HL-60 (cell line): Measurements from ENCODE around the gene ITPK1.

ENCODE experiments used
- DNase-seq, 2 experiments: peaks; one replicate each; pipeline ENCODE4 v3.0.0-alpha.2; 2010 to 2020; ENCODE audit warnings: low read depth in 1 of 2, low spot score in 1 of 2
- H3K27ac ChIP-seq: fragments of 250-450 bp; sonication (Bioruptor Pico); replicated peaks from 2 replicates; pipeline ENCODE4 v1.5.1; 2020; ENCODE audit warnings: mild to moderate bottlenecking, moderate library complexity
- H3K27me3 ChIP-seq: fragments of 250-450 bp; sonication (Bioruptor Pico); 2 replicates; pipeline ENCODE4 v1.5.1; 2021; ENCODE audit warnings: mild to moderate bottlenecking, moderate library complexity; ENCODE audit not compliant: insufficient read depth, poor library complexity, severe bottlenecking
- H3K4me3 ChIP-seq: replicated peaks from 2 replicates; pipeline ENCODE4 v1.5.1; 2011; ENCODE audit warnings: mild to moderate bottlenecking, control low read depth, low read length; ENCODE audit not compliant: insufficient read depth
- GABPA ChIP-seq: IDR thresholded peaks from 2 replicates; pipeline ENCODE4 v1.6.1; 2012; ENCODE audit warnings: low read depth
- POLR2AphosphoS5 ChIP-seq: IDR thresholded peaks from 2 replicates; pipeline ENCODE4 v1.6.1; 2012; ENCODE audit warnings: low read depth
- SPI1 ChIP-seq: IDR thresholded peaks from 2 replicates; pipeline ENCODE4 v1.6.1; 2012; ENCODE audit warnings: low read depth, mild to moderate bottlenecking, borderline replicate concordance
- TF ChIP-seq, protein P1 (sequence below): IDR thresholded peaks from one replicate; pipeline ENCODE4 v1.5.1; 2011; ENCODE audit warnings: low read length, control low read depth, inconsistent platforms; ENCODE audit not compliant: insufficient read depth
- TF ChIP-seq, protein P2 (sequence below): IDR thresholded peaks from 2 replicates; pipeline ENCODE4 v1.6.1; 2012; ENCODE audit warnings: low read depth; ENCODE audit not compliant: insufficient replicate concordance

The ITPK1 gene

DNA sequence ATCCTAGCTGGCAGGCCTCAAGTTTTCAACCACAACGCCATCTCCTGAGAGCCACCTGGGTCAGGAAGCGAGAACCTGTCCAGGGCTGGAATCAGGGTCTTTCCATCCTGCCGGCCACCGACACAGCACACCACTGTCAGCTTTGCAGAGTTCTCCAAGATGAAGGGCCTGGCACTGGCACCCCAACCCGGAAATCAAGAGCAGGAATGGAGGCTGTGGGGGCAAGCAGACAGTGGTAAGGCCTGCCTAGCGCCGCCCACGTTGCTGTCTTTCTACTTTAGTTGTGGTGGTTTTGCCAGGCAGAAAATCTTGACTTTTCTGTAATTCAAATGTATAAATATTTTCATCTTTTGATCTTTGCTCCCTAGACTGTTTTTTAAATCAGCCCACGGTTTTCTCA lies 90.7 kb downstream of the ITPK1 start:
- no peak for DNase-seq
- H3K27ac ChIP-seq: no peak overlapping the region
- H3K4me3 ChIP-seq: no peak overlapping the region
- no peaks in the 10 kb centered on the region for H3K27me3 ChIP-seq
- no peak for TF ChIP-seq GABPA
- no peak for TF ChIP-seq SPI1
- TF ChIP-seq, protein P1, sequence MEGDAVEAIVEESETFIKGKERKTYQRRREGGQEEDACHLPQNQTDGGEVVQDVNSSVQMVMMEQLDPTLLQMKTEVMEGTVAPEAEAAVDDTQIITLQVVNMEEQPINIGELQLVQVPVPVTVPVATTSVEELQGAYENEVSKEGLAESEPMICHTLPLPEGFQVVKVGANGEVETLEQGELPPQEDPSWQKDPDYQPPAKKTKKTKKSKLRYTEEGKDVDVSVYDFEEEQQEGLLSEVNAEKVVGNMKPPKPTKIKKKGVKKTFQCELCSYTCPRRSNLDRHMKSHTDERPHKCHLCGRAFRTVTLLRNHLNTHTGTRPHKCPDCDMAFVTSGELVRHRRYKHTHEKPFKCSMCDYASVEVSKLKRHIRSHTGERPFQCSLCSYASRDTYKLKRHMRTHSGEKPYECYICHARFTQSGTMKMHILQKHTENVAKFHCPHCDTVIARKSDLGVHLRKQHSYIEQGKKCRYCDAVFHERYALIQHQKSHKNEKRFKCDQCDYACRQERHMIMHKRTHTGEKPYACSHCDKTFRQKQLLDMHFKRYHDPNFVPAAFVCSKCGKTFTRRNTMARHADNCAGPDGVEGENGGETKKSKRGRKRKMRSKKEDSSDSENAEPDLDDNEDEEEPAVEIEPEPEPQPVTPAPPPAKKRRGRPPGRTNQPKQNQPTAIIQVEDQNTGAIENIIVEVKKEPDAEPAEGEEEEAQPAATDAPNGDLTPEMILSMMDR: no peak
- TF ChIP-seq POLR2AphosphoS5: no peak
- TF ChIP-seq, protein P2, sequence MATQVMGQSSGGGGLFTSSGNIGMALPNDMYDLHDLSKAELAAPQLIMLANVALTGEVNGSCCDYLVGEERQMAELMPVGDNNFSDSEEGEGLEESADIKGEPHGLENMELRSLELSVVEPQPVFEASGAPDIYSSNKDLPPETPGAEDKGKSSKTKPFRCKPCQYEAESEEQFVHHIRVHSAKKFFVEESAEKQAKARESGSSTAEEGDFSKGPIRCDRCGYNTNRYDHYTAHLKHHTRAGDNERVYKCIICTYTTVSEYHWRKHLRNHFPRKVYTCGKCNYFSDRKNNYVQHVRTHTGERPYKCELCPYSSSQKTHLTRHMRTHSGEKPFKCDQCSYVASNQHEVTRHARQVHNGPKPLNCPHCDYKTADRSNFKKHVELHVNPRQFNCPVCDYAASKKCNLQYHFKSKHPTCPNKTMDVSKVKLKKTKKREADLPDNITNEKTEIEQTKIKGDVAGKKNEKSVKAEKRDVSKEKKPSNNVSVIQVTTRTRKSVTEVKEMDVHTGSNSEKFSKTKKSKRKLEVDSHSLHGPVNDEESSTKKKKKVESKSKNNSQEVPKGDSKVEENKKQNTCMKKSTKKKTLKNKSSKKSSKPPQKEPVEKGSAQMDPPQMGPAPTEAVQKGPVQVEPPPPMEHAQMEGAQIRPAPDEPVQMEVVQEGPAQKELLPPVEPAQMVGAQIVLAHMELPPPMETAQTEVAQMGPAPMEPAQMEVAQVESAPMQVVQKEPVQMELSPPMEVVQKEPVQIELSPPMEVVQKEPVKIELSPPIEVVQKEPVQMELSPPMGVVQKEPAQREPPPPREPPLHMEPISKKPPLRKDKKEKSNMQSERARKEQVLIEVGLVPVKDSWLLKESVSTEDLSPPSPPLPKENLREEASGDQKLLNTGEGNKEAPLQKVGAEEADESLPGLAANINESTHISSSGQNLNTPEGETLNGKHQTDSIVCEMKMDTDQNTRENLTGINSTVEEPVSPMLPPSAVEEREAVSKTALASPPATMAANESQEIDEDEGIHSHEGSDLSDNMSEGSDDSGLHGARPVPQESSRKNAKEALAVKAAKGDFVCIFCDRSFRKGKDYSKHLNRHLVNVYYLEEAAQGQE: no peak

DNA sequence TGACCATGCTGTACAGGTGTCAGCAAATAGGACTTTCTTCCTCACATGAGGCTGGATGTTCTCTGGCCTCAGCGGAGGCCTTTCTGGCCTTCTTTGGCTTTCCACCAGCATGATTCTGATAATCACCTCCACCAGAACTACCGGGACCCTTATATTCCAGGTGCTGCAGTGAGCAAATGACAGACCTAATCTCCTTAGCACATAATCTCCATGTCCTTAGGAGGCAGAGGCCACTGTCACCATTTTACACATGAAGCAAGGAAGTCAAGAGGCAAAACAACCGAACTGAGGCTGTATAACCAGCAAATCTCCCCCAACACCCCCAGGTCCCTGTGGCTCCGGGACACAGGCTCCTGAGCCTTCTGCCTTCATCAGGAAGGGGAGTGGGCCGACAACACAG lies 91.2 kb downstream of the ITPK1 start:
- no peaks in the 10 kb centered on the region for H3K27me3 ChIP-seq
- DNase-seq: no peak
- no peak overlapping the region for H3K4me3 ChIP-seq
- TF ChIP-seq GABPA (no peak), SPI1 (no peak)
- TF ChIP-seq, protein P2: no peak
- no peak overlapping the region for H3K27ac ChIP-seq

- Histone ChIP-seq H3K4me3 (no peak overlapping the region), H3K27ac (no peak overlapping the region), H3K27me3 (no peaks in the 10 kb centered on the region)
- TF ChIP-seq POLR2AphosphoS5 (no peak), GABPA (no peak)
- TF ChIP-seq, protein P2: no peak
- DNase-seq: no peak
Measured at GRCh38 chr14:93023802-93024434, 91.8 kb downstream of the ITPK1 start.

DNA sequence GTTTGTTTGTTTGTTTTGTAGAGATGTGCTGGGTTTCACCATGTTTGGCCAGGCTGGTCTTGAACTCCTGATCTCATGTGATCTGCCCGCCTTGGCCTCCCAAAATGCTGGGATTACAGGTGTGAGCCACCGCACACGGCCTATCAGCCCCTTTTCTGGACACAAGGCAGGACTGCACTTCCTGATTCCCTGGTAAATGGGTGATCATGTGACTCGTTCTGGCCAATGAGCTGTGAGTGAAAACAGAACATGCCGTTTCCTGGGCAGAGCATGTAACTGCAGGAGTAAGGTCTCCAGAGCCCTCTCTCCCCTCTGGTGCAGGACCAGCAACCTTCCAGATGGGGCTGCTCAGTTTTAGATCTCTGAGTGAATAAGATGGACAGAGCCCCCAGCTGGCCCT lies 92.7 kb downstream of the ITPK1 start:
- TF ChIP-seq SPI1: peak; percentile 8; the same call in 1 of the 2 replicates
- TF ChIP-seq, protein P1: no peak
- Histone ChIP-seq H3K27ac (no peak overlapping the region), H3K27me3 (no peaks in the 10 kb centered on the region), H3K4me3 (no peak overlapping the region)
- peak in 1 of 2 experiments; percentile 38 for DNase-seq
